Fibroblast of lung (primary cell): ENCODE data around the gene OR52J3. TPM values are rescaled to one million over a fixed set of nuclear protein-coding genes. Genes with fewer than 3 reads are reported as not detected.
"Not testable (repeated sequence)": the region's sequence is repeated elsewhere in the genome, so short reads cannot be mapped to it uniquely, and the experiment has no call there.

Source experiments
- DNase-seq, 2 donors: peaks; one replicate each; pipeline versions ENCODE4 v3.0.0 to v3.0.0-alpha.2; 2010; ENCODE audit warnings: low read depth in 2 of 2
- H2AFZ ChIP-seq: 2 replicates; pipeline ENCODE4 v1.5.1; 2012; ENCODE audit warnings: low read length, control low read depth, inconsistent platforms
- H3K27ac ChIP-seq: 2 replicates; pipeline ENCODE4 v1.5.1; 2011; ENCODE audit warnings: low read length, control low read depth; ENCODE audit not compliant: insufficient read depth
- H3K27me3 ChIP-seq: 2 replicates; pipeline ENCODE4 v1.5.1; 2011; ENCODE audit warnings: mild to moderate bottlenecking, low read length; ENCODE audit not compliant: control insufficient read depth, insufficient read depth
- H3K36me3 ChIP-seq: 2 replicates; pipeline ENCODE4 v1.5.1; 2011; ENCODE audit warnings: low read length; ENCODE audit not compliant: control insufficient read depth, insufficient read depth
- H3K4me1 ChIP-seq: 2 replicates; pipeline ENCODE4 v1.5.1; 2011; ENCODE audit warnings: low read length; ENCODE audit not compliant: control insufficient read depth, insufficient read depth; ENCODE audit errors: extremely low read depth
- H3K4me2 ChIP-seq: 2 replicates; pipeline ENCODE4 v1.5.1; 2011; ENCODE audit warnings: low read length, control low read depth; ENCODE audit not compliant: insufficient read depth; ENCODE audit errors: extremely low read depth
- H3K4me3 ChIP-seq, 4 experiments: fragments of 200-600 bp in 1 of 4; sonication (generic) in 1 of 4; replicated peaks in 1 of 4; 2 replicates each; pipeline ENCODE4 v1.5.1; 2011 to 2016; ENCODE audit warnings: low read length in 4 of 4, low read depth in 3 of 4, mild to moderate bottlenecking in 3 of 4, control low read depth in 2 of 4, inconsistent platforms in 1 of 4, mixed read lengths in 1 of 4; ENCODE audit not compliant: insufficient read depth in 1 of 4; ENCODE audit errors: control extremely low read depth in 1 of 4
- H3K79me2 ChIP-seq: 2 replicates; pipeline ENCODE4 v1.5.1; 2012; ENCODE audit warnings: mild to moderate bottlenecking, low read length, inconsistent platforms; ENCODE audit not compliant: control insufficient read depth, insufficient read depth
- H3K9ac ChIP-seq: 2 replicates; pipeline ENCODE4 v1.5.1; 2011; ENCODE audit warnings: mild to moderate bottlenecking, low read length, control low read depth; ENCODE audit not compliant: insufficient read depth
- H3K9me3 ChIP-seq: 2 replicates; pipeline ENCODE4 v1.5.1; 2012; ENCODE audit warnings: low read depth, low read length; ENCODE audit not compliant: control insufficient read depth, insufficient read depth
- H4K20me1 ChIP-seq: 2 replicates; pipeline ENCODE4 v1.5.1; 2011; ENCODE audit warnings: low read length; ENCODE audit not compliant: control insufficient read depth, insufficient read depth; ENCODE audit errors: extremely low read depth
- EZH2 ChIP-seq: IDR thresholded peaks from 2 replicates; pipeline ENCODE4 v1.5.1; 2012; ENCODE audit warnings: low read length, control low read depth, mild to moderate bottlenecking; ENCODE audit errors: missing control alignments
- polyA plus RNA-seq, 2 donors: library from polyadenylated mRNA; depleted of rRNA in 1 of 2; stranded (reverse) in 1 of 2; unstranded in 1 of 2; fragments of >200 nt; gene quantifications; 2 replicates each; pipeline ENCODE4 v1.2.1, GENCODE V29; 2011 to 2012; ENCODE audit warnings: missing spikeins in 1 of 2
- total RNA-seq: library from RNA; depleted of rRNA; stranded (reverse); fragments of >200 nt; gene quantifications from 2 replicates; pipeline ENCODE4 v1.2.1, GENCODE V29; 2014
- TF ChIP-seq, protein P1 (sequence below), 2 donors: IDR thresholded peaks in 1 of 2; conservative IDR thresholded peaks in 1 of 2; 1 replicate in 1 of 2; 2 replicates in 1 of 2; pipeline ENCODE4 v1.5.1; 2011 to 2012; ENCODE audit warnings: low read length in 2 of 2, control low read depth in 1 of 2, inconsistent platforms in 1 of 2, low read depth in 1 of 2, mild to moderate bottlenecking in 1 of 2

The OR52J3 gene
- total and polyA plus RNA-seq, 2 donors (not counting 1 experiment from before 2014, with no cell fraction given) = not detected

DNA sequence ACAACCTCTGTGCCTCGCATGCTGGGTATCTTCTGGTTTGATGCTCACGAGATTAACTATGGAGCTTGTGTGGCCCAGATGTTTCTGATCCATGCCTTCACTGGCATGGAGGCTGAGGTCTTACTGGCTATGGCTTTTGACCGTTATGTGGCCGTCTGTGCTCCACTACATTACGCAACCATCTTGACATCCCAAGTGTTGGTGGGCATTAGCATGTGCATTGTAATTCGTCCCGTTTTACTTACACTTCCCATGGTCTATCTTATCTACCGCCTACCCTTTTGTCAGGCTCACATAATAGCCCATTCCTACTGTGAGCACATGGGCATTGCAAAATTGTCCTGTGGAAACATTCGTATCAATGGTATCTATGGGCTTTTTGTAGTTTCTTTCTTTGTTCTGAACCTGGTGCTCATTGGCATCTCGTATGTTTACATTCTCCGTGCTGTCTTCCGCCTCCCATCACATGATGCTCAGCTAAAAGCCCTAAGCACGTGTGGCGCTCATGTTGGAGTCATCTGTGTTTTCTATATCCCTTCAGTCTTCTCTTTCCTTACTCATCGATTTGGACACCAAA lies 516 bp downstream of the OR52J3 start:
- H3K4me1 ChIP-seq = no peaks in the 10 kb centered on the region
- H3K9ac ChIP-seq = no peak overlapping the region
- H3K36me3 ChIP-seq = no peaks in the 10 kb centered on the region
- H3K79me2 ChIP-seq = no peaks in the 10 kb centered on the region
- no peak overlapping the region for H3K4me2 ChIP-seq
- H3K9me3 ChIP-seq = no peaks in the 10 kb centered on the region
- H3K4me3 ChIP-seq = no peak overlapping the region
- H3K27ac ChIP-seq = no peak overlapping the region
- H3K27me3 ChIP-seq = no peaks in the 10 kb centered on the region
- H4K20me1 ChIP-seq = no peaks in the 10 kb centered on the region
- H2AFZ ChIP-seq = no peak overlapping the region
- TF ChIP-seq, protein P1, sequence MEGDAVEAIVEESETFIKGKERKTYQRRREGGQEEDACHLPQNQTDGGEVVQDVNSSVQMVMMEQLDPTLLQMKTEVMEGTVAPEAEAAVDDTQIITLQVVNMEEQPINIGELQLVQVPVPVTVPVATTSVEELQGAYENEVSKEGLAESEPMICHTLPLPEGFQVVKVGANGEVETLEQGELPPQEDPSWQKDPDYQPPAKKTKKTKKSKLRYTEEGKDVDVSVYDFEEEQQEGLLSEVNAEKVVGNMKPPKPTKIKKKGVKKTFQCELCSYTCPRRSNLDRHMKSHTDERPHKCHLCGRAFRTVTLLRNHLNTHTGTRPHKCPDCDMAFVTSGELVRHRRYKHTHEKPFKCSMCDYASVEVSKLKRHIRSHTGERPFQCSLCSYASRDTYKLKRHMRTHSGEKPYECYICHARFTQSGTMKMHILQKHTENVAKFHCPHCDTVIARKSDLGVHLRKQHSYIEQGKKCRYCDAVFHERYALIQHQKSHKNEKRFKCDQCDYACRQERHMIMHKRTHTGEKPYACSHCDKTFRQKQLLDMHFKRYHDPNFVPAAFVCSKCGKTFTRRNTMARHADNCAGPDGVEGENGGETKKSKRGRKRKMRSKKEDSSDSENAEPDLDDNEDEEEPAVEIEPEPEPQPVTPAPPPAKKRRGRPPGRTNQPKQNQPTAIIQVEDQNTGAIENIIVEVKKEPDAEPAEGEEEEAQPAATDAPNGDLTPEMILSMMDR (conservative IDR thresholded peaks at IDR 0.05 in 1 of 2, IDR thresholded peaks at IDR 0.05 in 1 of 2; ENCODE audit: low read depth in 1 of 2, low read length in 2 of 2) = no peak
- no peak for TF ChIP-seq EZH2
- no peak for DNase-seq

DNA sequence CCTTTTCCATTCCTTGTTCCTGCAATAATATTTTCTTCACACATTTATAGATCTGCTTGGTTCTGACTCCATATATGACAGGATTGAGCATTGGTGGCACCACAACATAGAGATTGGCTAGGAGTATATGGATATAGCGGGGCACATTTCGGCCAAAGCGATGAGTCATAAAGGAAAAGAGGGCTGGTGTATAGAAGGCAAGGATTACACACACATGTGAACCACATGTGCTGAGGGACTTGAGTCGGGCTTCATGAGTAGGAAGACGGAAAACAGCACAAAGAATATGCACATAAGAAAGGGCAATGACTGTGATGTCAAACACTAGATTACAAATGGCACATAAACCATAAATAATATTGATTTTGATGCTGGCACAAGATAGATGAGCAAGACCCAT lies 12.4 kb downstream of the OR52J3 start:
- not testable (repeated sequence) for H3K4me3 ChIP-seq, H3K79me2 ChIP-seq, H3K9me3 ChIP-seq, H3K36me3 ChIP-seq, H4K20me1 ChIP-seq, H3K9ac ChIP-seq, H3K27ac ChIP-seq, H3K4me2 ChIP-seq, H2AFZ ChIP-seq, H3K4me1 ChIP-seq, DNase-seq, H3K27me3 ChIP-seq

GRCh38 chr11:5059391-5059790 lies 13.1 kb downstream of the OR52J3 start, which contains the start of gene OR52E2:
Gene OR52E2 (minus strand): TSS chr11:5059627. CDS start chr11:5059627, 0 bp downstream.
- Histone ChIP-seq H3K9ac (no peak within 1 kb of the TSS), H3K79me2 (no peaks in the 10 kb centered on the region), H3K27ac (no peak within 1 kb of the TSS), H3K27me3 (no peaks in the 10 kb centered on the region), H3K4me2 (no peak within 1 kb of the TSS), H3K36me3 (no peaks in the 10 kb centered on the region), H4K20me1 (no peaks in the 10 kb centered on the region), H3K4me3 (no peak within 1 kb of the TSS), H3K4me1 (no peaks in the 10 kb centered on the region), H2AFZ (no peak within 1 kb of the TSS), H3K9me3 (no peaks in the 10 kb centered on the region)
- no peak for DNase-seq
- TF ChIP-seq, protein P1 (conservative IDR thresholded peaks at IDR 0.05 in 1 of 2, IDR thresholded peaks at IDR 0.05 in 1 of 2; ENCODE audit: low read depth in 1 of 2, low read length in 2 of 2) = no peak
- no peak for TF ChIP-seq EZH2
